ENCODE results near the gene SAPCD2.

SAPCD2 gene

GRCh38 chr9:137112564-137113384 lies 42.4 kb upstream of the SAPCD2 start:
- Histone ChIP-seq H3K4me1 (ENCODE audit: control insufficient read depth, insufficient read depth, low read length) (no peaks in the 10 kb centered on the region; the same call in 1 of the 2 replicates), H3K4me3 (ENCODE audit: low read length) (no peak overlapping the region)

GRCh38 chr9:137111788-137112563 lies 41.6 kb upstream of the SAPCD2 start:
- no peak overlapping the region for H3K4me3 ChIP-seq (ENCODE audit: low read length)
- no peak overlapping the region for H3K27ac ChIP-seq (ENCODE audit: low read length)
- H3K4me1 ChIP-seq (ENCODE audit: control insufficient read depth, insufficient read depth, low read length): no peaks in the 10 kb centered on the region; the same call in 1 of the 2 replicates
- H3K27me3 ChIP-seq (ENCODE audit: control insufficient read depth, insufficient read depth, low read length): peaks cover 11% of the 10 kb centered on the region; the same call in 1 of the 2 replicates
- H3K36me3 ChIP-seq (ENCODE audit: control insufficient read depth, insufficient read depth, low read length): peaks cover 7% of the 10 kb centered on the region
- WGBS (ENCODE audit: insufficient coverage, insufficient read length): no CpG with 5 or more reads among the region's 35 CpGs
- no peaks in the 10 kb centered on the region for H3K9me3 ChIP-seq (ENCODE audit: control insufficient read depth, insufficient read depth, low read length)
- DNase-seq (ENCODE audit: low read depth, low spot score): no peak

More at GRCh38 chr9:137112564-137113384, 42.4 kb upstream of the SAPCD2 start:
- Histone ChIP-seq H3K27me3 (ENCODE audit: control insufficient read depth, insufficient read depth, low read length) (peaks cover 11% of the 10 kb centered on the region; the same call in 1 of the 2 replicates), H3K9me3 (ENCODE audit: control insufficient read depth, insufficient read depth, low read length) (no peaks in the 10 kb centered on the region), H3K27ac (ENCODE audit: low read length) (no peak overlapping the region), H3K36me3 (ENCODE audit: control insufficient read depth, insufficient read depth, low read length) (peaks cover under 1% of the 10 kb centered on the region; the same call in 1 of the 2 replicates)
- DNase-seq (ENCODE audit: low read depth, low spot score): no peak
- no CpG with 5 or more reads among the region's 42 CpGs for WGBS (ENCODE audit: insufficient coverage, insufficient read length)

- Histone ChIP-seq H3K9me3 (ENCODE audit: control insufficient read depth, insufficient read depth, low read length) (no peaks in the 10 kb centered on the region), H3K27ac (ENCODE audit: low read length) (no peak overlapping the region), H3K4me3 (ENCODE audit: low read length) (no peak overlapping the region), H3K27me3 (ENCODE audit: control insufficient read depth, insufficient read depth, low read length) (peaks cover 10% of the 10 kb centered on the region; the same call in 1 of the 2 replicates), H3K4me1 (ENCODE audit: control insufficient read depth, insufficient read depth, low read length) (no peaks in the 10 kb centered on the region; the same call in 1 of the 2 replicates), H3K36me3 (ENCODE audit: control insufficient read depth, insufficient read depth, low read length) (peaks cover 10% of the 10 kb centered on the region)
- DNase-seq (ENCODE audit: low read depth, low spot score): no peak
- WGBS (ENCODE audit: insufficient coverage, insufficient read length): no CpG with 5 or more reads among the region's 28 CpGs
Observed at GRCh38 chr9:137110911-137111787, 40.8 kb upstream of the SAPCD2 start.

- Histone ChIP-seq H3K4me3 (ENCODE audit: low read length) (no peak overlapping the region), H3K9me3 (ENCODE audit: control insufficient read depth, insufficient read depth, low read length) (no peaks in the 10 kb centered on the region), H3K4me1 (ENCODE audit: control insufficient read depth, insufficient read depth, low read length) (no peaks in the 10 kb centered on the region; the same call in 1 of the 2 replicates), H3K27me3 (ENCODE audit: control insufficient read depth, insufficient read depth, low read length) (peaks cover 7% of the 10 kb centered on the region; the same call in 1 of the 2 replicates), H3K36me3 (ENCODE audit: control insufficient read depth, insufficient read depth, low read length) (peaks cover 10% of the 10 kb centered on the region), H3K27ac (ENCODE audit: low read length) (no peak overlapping the region)
- DNase-seq (ENCODE audit: low read depth, low spot score): no peak
- no CpG with 5 or more reads among the region's 38 CpGs for WGBS (ENCODE audit: insufficient coverage, insufficient read length)
Observed at GRCh38 chr9:137110147-137110910, 40.0 kb upstream of the SAPCD2 start.

- Histone ChIP-seq H3K36me3 (ENCODE audit: control insufficient read depth, insufficient read depth, low read length) (peaks cover 10% of the 10 kb centered on the region), H3K27ac (ENCODE audit: low read length) (no peak overlapping the region), H3K27me3 (ENCODE audit: control insufficient read depth, insufficient read depth, low read length) (peaks cover 2% of the 10 kb centered on the region; the same call in 1 of the 2 replicates), H3K4me3 (ENCODE audit: low read length) (no peak overlapping the region), H3K9me3 (ENCODE audit: control insufficient read depth, insufficient read depth, low read length) (no peaks in the 10 kb centered on the region), H3K4me1 (ENCODE audit: control insufficient read depth, insufficient read depth, low read length) (no peaks in the 10 kb centered on the region; the same call in 1 of the 2 replicates)
- no peak for DNase-seq (ENCODE audit: low read depth, low spot score)
- WGBS (ENCODE audit: insufficient coverage, insufficient read length): no CpG with 5 or more reads among the region's 34 CpGs
Observed at GRCh38 chr9:137109250-137110146, 39.1 kb upstream of the SAPCD2 start.

- Histone ChIP-seq H3K36me3 (ENCODE audit: control insufficient read depth, insufficient read depth, low read length) (peaks cover 12% of the 10 kb centered on the region), H3K27ac (ENCODE audit: low read length) (no peak overlapping the region), H3K4me3 (ENCODE audit: low read length) (no peak overlapping the region), H3K27me3 (ENCODE audit: control insufficient read depth, insufficient read depth, low read length) (peaks cover 2% of the 10 kb centered on the region; the same call in 1 of the 2 replicates), H3K9me3 (ENCODE audit: control insufficient read depth, insufficient read depth, low read length) (no peaks in the 10 kb centered on the region), H3K4me1 (ENCODE audit: control insufficient read depth, insufficient read depth, low read length) (no peaks in the 10 kb centered on the region; the same call in 1 of the 2 replicates)
- no CpG with 5 or more reads among the region's 29 CpGs for WGBS (ENCODE audit: insufficient coverage, insufficient read length)
- no peak for DNase-seq (ENCODE audit: low read depth, low spot score)
Observed at GRCh38 chr9:137108608-137109249, 38.4 kb upstream of the SAPCD2 start.

- Histone ChIP-seq H3K4me1 (ENCODE audit: control insufficient read depth, insufficient read depth, low read length) (no peaks in the 10 kb centered on the region), H3K27me3 (ENCODE audit: control insufficient read depth, insufficient read depth, low read length) (no peaks in the 10 kb centered on the region), H3K36me3 (ENCODE audit: control insufficient read depth, insufficient read depth, low read length) (peaks cover 19% of the 10 kb centered on the region), H3K4me3 (ENCODE audit: low read length) (no peak overlapping the region), H3K9me3 (ENCODE audit: control insufficient read depth, insufficient read depth, low read length) (no peaks in the 10 kb centered on the region), H3K27ac (ENCODE audit: low read length) (no peak overlapping the region)
- DNase-seq (ENCODE audit: low read depth, low spot score): no peak
- no CpG with 5 or more reads among the region's 17 CpGs for WGBS (ENCODE audit: insufficient coverage, insufficient read length)
Observed at GRCh38 chr9:137107982-137108381, 37.6 kb upstream of the SAPCD2 start.

- WGBS (ENCODE audit: insufficient coverage, insufficient read length): no CpG with 5 or more reads among the region's 27 CpGs
- no peak for DNase-seq (ENCODE audit: low read depth, low spot score)
- H3K27me3 ChIP-seq (ENCODE audit: control insufficient read depth, insufficient read depth, low read length): no peaks in the 10 kb centered on the region
- H3K27ac ChIP-seq (ENCODE audit: low read length): no peak overlapping the region
- H3K4me3 ChIP-seq (ENCODE audit: low read length): no peak overlapping the region
- H3K9me3 ChIP-seq (ENCODE audit: control insufficient read depth, insufficient read depth, low read length): no peaks in the 10 kb centered on the region
- H3K4me1 ChIP-seq (ENCODE audit: control insufficient read depth, insufficient read depth, low read length): no peaks in the 10 kb centered on the region
- peaks cover 25% of the 10 kb centered on the region for H3K36me3 ChIP-seq (ENCODE audit: control insufficient read depth, insufficient read depth, low read length)
Observed at GRCh38 chr9:137107312-137107921, 37.1 kb upstream of the SAPCD2 start.
